ENCODE measurements around the gene NLRX1.
"Not testable (repeated sequence)": the region's sequence is repeated elsewhere in the genome, so short reads cannot be mapped to it uniquely, and the experiment has no call there.

The NLRX1 gene

GRCh38 chr11:119155733-119156492 lies 12.6 kb upstream of the NLRX1 start:
- peak; percentile 36 for DNase-seq (ENCODE audit: low spot score)

- no peak for DNase-seq (ENCODE audit: low spot score)
Observed at GRCh38 chr11:119156496-119156895, 12.0 kb upstream of the NLRX1 start.

- DNase-seq (ENCODE audit: low spot score): no peak
Observed at GRCh38 chr11:119157063-119157462, 11.5 kb upstream of the NLRX1 start.

- no peak for DNase-seq (ENCODE audit: low spot score)
Observed at GRCh38 chr11:119158467-119158866, 10.1 kb upstream of the NLRX1 start.

- no peak for DNase-seq (ENCODE audit: low spot score)
Observed at GRCh38 chr11:119160151-119160550, 8.4 kb upstream of the NLRX1 start.

- no peak for DNase-seq (ENCODE audit: low spot score)
Observed at GRCh38 chr11:119161871-119162270, 6.7 kb upstream of the NLRX1 start.

GRCh38 chr11:119166368-119167076 lies 2.0 kb upstream of the NLRX1 start:
- DNase-seq (ENCODE audit: low spot score): no peak

- DNase-seq (ENCODE audit: low spot score): not testable (repeated sequence)
Observed at GRCh38 chr11:119167077-119167458, 1.5 kb upstream of the NLRX1 start.

GRCh38 chr11:119167933-119168332 lies 592 bp upstream of the NLRX1 start:
- no peak for DNase-seq (ENCODE audit: low spot score)

GRCh38 chr11:119169282-119169719 lies 776 bp downstream of the NLRX1 start:
- DNase-seq (ENCODE audit: low spot score): no peak

- no peak for DNase-seq (ENCODE audit: low spot score)
Observed at GRCh38 chr11:119172513-119172912, 4.0 kb downstream of the NLRX1 start.

GRCh38 chr11:119173453-119173852 lies 4.9 kb downstream of the NLRX1 start:
- no peak for DNase-seq (ENCODE audit: low spot score)

GRCh38 chr11:119175493-119176077 lies 7.1 kb downstream of the NLRX1 start:
- no peak for DNase-seq (ENCODE audit: low spot score)

GRCh38 chr11:119178166-119178680 lies 9.7 kb downstream of the NLRX1 start:
- no peak for DNase-seq (ENCODE audit: low spot score)

- no peak for DNase-seq (ENCODE audit: low spot score)
Observed at GRCh38 chr11:119179342-119179741, 10.8 kb downstream of the NLRX1 start.

GRCh38 chr11:119179983-119180382 lies 11.5 kb downstream of the NLRX1 start:
- DNase-seq (ENCODE audit: low spot score): no peak

- DNase-seq (ENCODE audit: low spot score): no peak
Observed at GRCh38 chr11:119180729-119181676, 12.5 kb downstream of the NLRX1 start.

- no peak for DNase-seq (ENCODE audit: low spot score)
Observed at GRCh38 chr11:119181677-119182412, 13.3 kb downstream of the NLRX1 start.

GRCh38 chr11:119184399-119184798 lies 15.9 kb downstream of the NLRX1 start:
- DNase-seq (ENCODE audit: low spot score): not testable (repeated sequence)

- no peak for DNase-seq (ENCODE audit: low spot score)
Observed at GRCh38 chr11:119185981-119186634, 17.6 kb downstream of the NLRX1 start.

Measured in NAMALWA (cell line).